ENCODE data around the gene TMEM174. TPM values are rescaled to one million over a fixed set of nuclear protein-coding genes. Genes with fewer than 3 reads are reported as not detected.
"Not testable (repeated sequence)": the region's sequence is repeated elsewhere in the genome, so short reads cannot be mapped to it uniquely, and the experiment has no call there.

The TMEM174 gene
- total RNA-seq, 1 donor from 2014 or later = not detected

- no peaks in the 10 kb centered on the region for H3K36me3 Mint-ChIP-seq
- peaks cover 93% of the 10 kb centered on the region for H3K27me3 Mint-ChIP-seq (ENCODE audit: low read depth)
- peaks cover 9% of the 10 kb centered on the region for H3K4me1 Mint-ChIP-seq
- H3K27ac Mint-ChIP-seq = no peak overlapping the region
- H3K9me3 Mint-ChIP-seq = no peaks in the 10 kb centered on the region
- DNase-seq (ENCODE audit: low spot score in 2 of 2, unreplicated experiment in 2 of 2) = no peak
- peak; percentile 26 for TF ChIP-seq CTCF (IDR thresholded peaks at IDR 0.05; ENCODE audit: unreplicated experiment)
- H3K4me3 Mint-ChIP-seq = no peak overlapping the region
Observed at GRCh38 chr5:73218552-73219171, 45.7 kb downstream of the TMEM174 start.

GRCh38 chr5:73219336-73219735 is 46.3 kb downstream of the TMEM174 start:
- not testable (repeated sequence) for H3K4me3 Mint-ChIP-seq; H3K27ac Mint-ChIP-seq; H3K9me3 Mint-ChIP-seq; H3K36me3 Mint-ChIP-seq; DNase-seq (ENCODE audit: low spot score in 2 of 2, unreplicated experiment in 2 of 2); H3K4me1 Mint-ChIP-seq
- peaks cover 90% of the 10 kb centered on the region for H3K27me3 Mint-ChIP-seq (ENCODE audit: low read depth)

GRCh38 chr5:73221161-73221560 is 48.2 kb downstream of the TMEM174 start:
- Mint-ChIP-seq H3K4me1 (peaks cover 2% of the 10 kb centered on the region), H3K36me3 (no peaks in the 10 kb centered on the region), H3K9me3 (no peaks in the 10 kb centered on the region), H3K4me3 (no peak overlapping the region), H3K27me3 (ENCODE audit: low read depth) (peaks cover 85% of the 10 kb centered on the region), H3K27ac (no peak overlapping the region)
- no peak for DNase-seq (ENCODE audit: low spot score in 2 of 2, unreplicated experiment in 2 of 2)
- no peak for TF ChIP-seq CTCF (IDR thresholded peaks at IDR 0.05; ENCODE audit: unreplicated experiment)

GRCh38 chr5:73221726-73222125 is 48.7 kb downstream of the TMEM174 start:
- Mint-ChIP-seq H3K27me3 (ENCODE audit: low read depth) (peaks cover 85% of the 10 kb centered on the region), H3K36me3 (no peaks in the 10 kb centered on the region), H3K9me3 (no peaks in the 10 kb centered on the region), H3K4me3 (no peak overlapping the region), H3K27ac (no peak overlapping the region), H3K4me1 (no peaks in the 10 kb centered on the region)
- DNase-seq (ENCODE audit: low spot score in 2 of 2, unreplicated experiment in 2 of 2) = no peak
- TF ChIP-seq CTCF (IDR thresholded peaks at IDR 0.05; ENCODE audit: unreplicated experiment) = no peak

GRCh38 chr5:73222173-73222572 is 49.2 kb downstream of the TMEM174 start:
- Mint-ChIP-seq H3K36me3 (no peaks in the 10 kb centered on the region), H3K27me3 (ENCODE audit: low read depth) (peaks cover 84% of the 10 kb centered on the region), H3K4me1 (no peaks in the 10 kb centered on the region), H3K9me3 (no peaks in the 10 kb centered on the region), H3K27ac (no peak overlapping the region), H3K4me3 (no peak overlapping the region)
- TF ChIP-seq CTCF (IDR thresholded peaks at IDR 0.05; ENCODE audit: unreplicated experiment) = no peak
- DNase-seq (ENCODE audit: low spot score in 2 of 2, unreplicated experiment in 2 of 2) = no peak

Other genes with a start within 250 kb of the TMEM174 start
- 28.1 to 30.5 TPM (median 28.7 TPM) in 3 replicates for gene FCHO2, start 217.2 kb upstream of the TMEM174 start, total RNA-seq
- gene TMEM171, start 52.6 kb upstream of the TMEM174 start, total RNA-seq = 0.18 TPM in 2 of 3 replicates, not detected in the other

Measured in mesothelial cell of epicardium (in vitro differentiated cells).